ENCODE measurements around the gene RBL2. TPM values are rescaled to one million over a fixed set of nuclear protein-coding genes. Genes with fewer than 3 reads are reported as not detected.
A peak's percentile ranks its signal among the peaks of the same experiment; 100 is the strongest.

RBL2 gene
- total and polyA plus RNA-seq, 11 donors, result 16.7 to 50.1 (median 36.6) TPM

GRCh38 chr16:53523126-53523804, 89.0 kb downstream of the RBL2 start:
- whole genome bisulfite sequencing, 4 donors, result 94 to 95% (median 94%) methylated on average over 21 of the region's 21 CpGs
- no peak overlapping the region for H3K4me3 ChIP-seq
- H3K27me3 ChIP-seq, result no peaks in the 10 kb centered on the region
- H3K36me3 ChIP-seq, result no peaks in the 10 kb centered on the region
- DNase-seq (no peak), ATAC-seq (no peak)
- no peak overlapping the region for H3K27ac ChIP-seq
- TF ChIP-seq CTCF (IDR thresholded peaks at IDR 0.05) (no peak), POLR2A (IDR thresholded peaks at IDR 0.05) (no peak)
- peaks cover 0 to 19% (median 3%) of the 10 kb centered on the region in 12 donors for H3K4me1 ChIP-seq
- intact Hi-C loops (cut with DNase I), result no loop called here
- H3K9me3 ChIP-seq, result no peaks in the 10 kb centered on the region

- intact Hi-C loops (cut with DNase I), result no loop called here
- Histone ChIP-seq H3K4me3 (no peak overlapping the region), H3K36me3 (no peaks in the 10 kb centered on the region), H3K27ac (no peak overlapping the region), H3K9me3 (no peaks in the 10 kb centered on the region), H3K27me3 (no peaks in the 10 kb centered on the region), H3K4me1 (peaks cover 0 to 11% (median 1%) of the 10 kb centered on the region in 12 donors)
- ATAC-seq (peak in 1 of 4 donors; percentile 46), DNase-seq (no peak)
- TF ChIP-seq POLR2A (IDR thresholded peaks at IDR 0.05), result no peak
- no peak for TF ChIP-seq CTCF (IDR thresholded peaks at IDR 0.05)
- 87 to 93% (median 91%) methylated on average over 8 to 15 of the region's 15 CpGs for WGBS, 4 donors
Measured at GRCh38 chr16:53523971-53524548, 89.8 kb downstream of the RBL2 start.

GRCh38 chr16:53528797-53529196, 94.5 kb downstream of the RBL2 start:
- TF ChIP-seq POLR2A (IDR thresholded peaks at IDR 0.05), result no peak
- TF ChIP-seq CTCF (IDR thresholded peaks at IDR 0.05), result no peak
- H3K27ac ChIP-seq, result no peak overlapping the region
- H3K27me3 ChIP-seq, result no peaks in the 10 kb centered on the region
- peaks cover 0 to 8% (median 0%) of the 10 kb centered on the region in 12 donors for H3K9me3 ChIP-seq
- DNase-seq, result no peak
- 92 to 95% (median 94%) methylated on average over 6 of the region's 6 CpGs for WGBS, 4 donors
- no peak for ATAC-seq
- no peaks in the 10 kb centered on the region for H3K4me1 ChIP-seq
- no peak overlapping the region for H3K4me3 ChIP-seq
- intact Hi-C loops (cut with DNase I), result no loop called here
- H3K36me3 ChIP-seq, result no peaks in the 10 kb centered on the region

- WGBS, 4 donors, result 84 to 88% (median 85%) methylated on average over 14 of the region's 14 CpGs
- H3K27ac ChIP-seq, result no peak overlapping the region
- H3K4me1 ChIP-seq, result no peaks in the 10 kb centered on the region
- no peaks in the 10 kb centered on the region for H3K36me3 ChIP-seq
- H3K4me3 ChIP-seq, result no peak overlapping the region
- no peak for TF ChIP-seq CTCF (IDR thresholded peaks at IDR 0.05)
- TF ChIP-seq POLR2A (IDR thresholded peaks at IDR 0.05), result no peak
- peaks cover 0 to 8% (median 0%) of the 10 kb centered on the region in 12 donors for H3K9me3 ChIP-seq
- no peak for DNase-seq
- no peak for ATAC-seq
- intact Hi-C loops (cut with DNase I), result no loop called here
- H3K27me3 ChIP-seq, result no peaks in the 10 kb centered on the region
Measured at GRCh38 chr16:53529513-53529912, 95.2 kb downstream of the RBL2 start.
